NCI-H226 (cell line): ENCODE results near the gene LRRC61.
A peak's percentile ranks its signal among the peaks of the same experiment; 100 is the strongest.

Experiments
- DNase-seq: peaks from one replicate; pipeline ENCODE4 v3.0.0-alpha.2; 2015

LRRC61 gene

GRCh38 chr7:150357270-150357669 is 34.1 kb downstream of the LRRC61 start:
- no peak for DNase-seq

DNA sequence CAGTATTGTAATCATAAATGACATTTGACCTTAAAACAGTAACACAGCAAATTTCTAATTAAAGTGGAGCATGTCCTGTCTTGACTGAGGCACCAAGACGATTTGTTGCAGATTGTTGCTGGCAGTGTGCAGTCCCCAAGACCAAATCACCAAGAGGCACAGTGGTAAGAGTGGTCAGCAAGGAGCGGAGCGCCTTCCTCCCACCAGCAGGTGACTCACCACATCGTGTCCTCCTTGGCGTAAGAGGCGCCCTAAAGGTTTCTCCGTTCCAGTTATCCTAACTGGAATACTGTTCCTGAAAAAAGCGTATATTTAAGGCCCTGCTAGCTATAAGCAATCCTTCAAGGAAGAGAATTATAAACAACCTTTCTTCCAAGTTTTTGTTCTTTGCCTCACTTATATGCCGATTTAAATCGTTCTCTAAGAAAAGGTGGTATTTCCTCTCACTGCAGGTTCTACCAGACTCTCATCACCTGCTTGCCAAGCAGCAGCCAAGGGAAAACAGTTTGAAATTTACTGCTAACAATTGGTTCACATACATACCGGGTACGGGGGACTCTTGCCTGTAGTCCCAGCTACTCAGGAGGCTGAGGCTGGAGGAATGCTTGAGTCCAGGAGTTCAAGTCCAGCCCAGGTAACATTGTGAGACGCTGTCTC is 34.7 kb downstream of the LRRC61 start:
- DNase-seq: no peak

- DNase-seq: no peak
Observed at GRCh38 chr7:150358433-150358832, 35.3 kb downstream of the LRRC61 start.

DNA sequence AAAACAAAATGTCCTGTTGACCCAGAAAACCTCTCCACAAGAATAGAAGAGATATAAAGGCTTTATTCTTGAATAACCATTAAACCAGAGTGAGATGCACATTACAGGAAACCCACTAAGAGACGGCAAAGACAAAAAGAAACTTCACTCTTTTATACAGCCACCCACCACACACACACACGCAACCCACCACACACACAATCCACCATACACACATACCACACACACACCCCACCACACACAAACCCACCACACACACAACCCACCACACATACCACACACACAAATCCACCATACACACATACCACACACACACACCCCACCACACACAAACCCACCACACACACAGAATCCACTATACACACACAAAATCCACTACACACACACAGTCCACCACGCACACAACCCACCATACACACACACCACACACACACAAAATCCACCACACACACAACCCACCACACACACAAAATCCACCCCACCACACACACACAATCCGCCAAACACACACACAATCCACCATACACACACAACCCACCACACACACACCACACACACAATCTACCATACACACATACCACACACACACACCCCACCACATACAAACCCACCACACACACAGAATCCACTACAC is 36.0 kb downstream of the LRRC61 start:
- no peak for DNase-seq

DNA sequence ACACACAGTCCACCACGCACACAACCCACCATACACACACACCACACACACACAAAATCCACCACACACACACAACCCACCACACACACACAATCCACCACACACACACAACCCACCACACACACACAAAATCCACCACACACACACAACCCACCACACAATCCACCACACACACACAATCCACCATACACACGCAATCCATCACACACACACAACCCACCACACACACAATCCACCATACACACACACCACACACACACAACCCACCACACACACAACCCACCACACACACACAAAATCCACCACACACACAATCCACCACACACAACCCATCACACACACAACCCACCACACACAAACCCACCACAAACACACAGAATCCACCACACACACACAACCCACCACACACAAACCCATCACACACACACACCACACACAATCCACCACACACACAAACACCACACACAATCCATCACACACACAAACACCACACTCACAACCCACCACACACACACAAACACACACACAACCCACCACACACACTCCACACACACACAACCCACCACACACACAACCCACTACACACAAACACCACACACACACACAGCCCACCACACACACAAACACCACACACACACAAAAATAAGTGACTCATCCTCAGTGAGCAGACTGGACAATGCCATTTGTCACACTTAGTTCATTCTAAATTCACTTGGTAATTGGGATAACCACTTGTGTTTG is 36.6 kb downstream of the LRRC61 start:
- no peak for DNase-seq

GRCh38 chr7:150360363-150361058 is 37.4 kb downstream of the LRRC61 start:
- no peak for DNase-seq

DNA sequence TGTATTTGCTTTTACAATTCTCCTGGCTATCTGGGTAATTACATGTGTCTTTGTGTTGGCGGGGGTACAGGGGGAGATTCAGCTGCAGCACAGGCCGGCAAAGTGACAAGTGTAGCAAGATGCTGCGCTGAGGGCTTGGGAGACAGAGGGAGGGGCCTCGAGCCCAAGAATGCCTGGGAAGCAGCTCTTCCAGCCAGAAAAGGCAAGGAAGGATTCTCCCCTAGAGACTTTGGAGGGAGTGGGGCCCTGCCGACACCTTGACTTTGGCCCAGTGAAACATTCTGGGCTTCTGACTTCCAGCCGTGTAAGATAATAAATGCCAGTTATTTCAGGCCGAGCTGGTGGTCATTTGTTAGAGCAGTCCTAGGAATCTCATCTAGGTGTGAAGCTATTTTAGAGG is 38.2 kb downstream of the LRRC61 start:
- no peak for DNase-seq

GRCh38 chr7:150361807-150362621 is 38.9 kb downstream of the LRRC61 start:
- no peak for DNase-seq

DNA sequence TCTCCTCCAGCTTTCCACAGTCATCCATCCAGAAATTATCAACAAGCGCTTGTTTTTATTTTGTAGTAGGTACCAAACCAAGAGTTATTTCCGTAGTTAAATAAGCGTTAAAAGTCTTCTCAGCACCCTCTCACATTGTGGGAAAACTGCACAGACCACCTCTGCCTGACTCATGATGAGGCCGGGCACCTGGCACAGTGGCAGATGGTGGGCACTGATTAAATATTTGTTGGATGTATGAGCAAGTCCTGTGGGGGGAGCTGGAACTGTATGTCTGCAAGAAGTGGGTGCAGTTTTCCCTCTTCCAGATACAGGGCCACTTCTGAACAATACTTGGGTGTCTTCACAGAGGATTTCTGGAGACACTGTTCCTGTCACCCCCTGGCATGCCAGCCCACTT is 40.2 kb downstream of the LRRC61 start:
- no peak for DNase-seq

- DNase-seq: no peak
Observed at GRCh38 chr7:150363872-150364271, 40.7 kb downstream of the LRRC61 start.

GRCh38 chr7:150365194-150365593 is 42.0 kb downstream of the LRRC61 start:
- no peak for DNase-seq

- DNase-seq: no peak
Observed at GRCh38 chr7:150365673-150366398, 42.7 kb downstream of the LRRC61 start.

GRCh38 chr7:150367677-150368095 is 44.5 kb downstream of the LRRC61 start:
- DNase-seq: no peak

- peak; percentile 75 for DNase-seq
Observed at GRCh38 chr7:150368096-150368883, 45.1 kb downstream of the LRRC61 start, which contains the start of gene REPIN1. TSS of gene REPIN1 (plus strand) at chr7:150368822. CDS start at chr7:150369712, 890 bp downstream.

DNA sequence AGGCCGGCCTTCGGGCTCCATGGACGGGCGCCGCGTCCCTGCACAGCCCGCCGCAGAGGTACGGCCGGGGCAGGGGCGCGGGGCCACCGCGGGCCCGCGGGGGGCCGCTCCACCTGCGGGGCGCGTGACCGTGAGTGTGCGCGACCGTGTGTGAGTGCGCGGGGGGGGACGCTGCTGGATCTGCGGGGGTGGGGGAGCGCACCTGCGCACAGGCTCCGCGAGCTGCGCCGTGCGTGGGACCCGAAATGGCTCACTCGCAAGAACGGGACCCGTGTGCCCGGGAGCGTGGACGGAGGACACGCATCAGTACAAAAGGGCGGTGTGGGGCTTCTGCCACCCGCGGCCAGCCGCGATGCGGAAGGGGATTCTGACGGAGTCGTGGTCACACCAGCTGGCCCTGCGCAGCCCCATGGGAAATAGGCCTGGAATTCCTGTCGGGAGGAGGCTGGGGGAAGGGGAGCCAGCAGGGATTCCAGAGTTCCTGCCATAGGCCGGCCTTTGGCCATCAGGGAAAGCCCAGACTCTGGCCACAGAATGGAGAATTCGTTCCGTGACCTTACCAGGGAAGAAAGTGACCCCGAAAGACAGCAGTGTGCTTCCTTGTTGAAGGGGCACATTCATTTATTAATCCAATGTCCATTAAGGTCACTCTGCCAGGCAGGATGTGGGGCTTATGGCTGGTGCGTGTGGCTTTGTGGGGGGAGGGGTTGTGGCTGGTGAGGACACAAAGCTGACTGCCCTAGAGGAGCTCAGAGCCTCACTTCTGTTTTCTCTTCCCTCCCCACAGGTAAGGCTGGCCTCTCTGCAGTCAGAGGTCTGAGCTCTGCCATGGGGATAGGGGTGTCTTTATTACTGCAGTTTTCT is 46.0 kb downstream of the LRRC61 start:
- DNase-seq: peak; percentile 63

GRCh38 chr7:150369748-150370501 is 46.8 kb downstream of the LRRC61 start:
- DNase-seq: no peak

- peak; percentile 13 for DNase-seq
Observed at GRCh38 chr7:150370612-150371071, 47.5 kb downstream of the LRRC61 start.

GRCh38 chr7:150371131-150371995 is 48.2 kb downstream of the LRRC61 start:
- no peak for DNase-seq
